H1 (cell line): ENCODE data around the gene IL4.

Experiments used
- CBX8 ChIP-seq: fragments of 300-800, 300-1000 bp; sonication (generic); IDR thresholded peaks from 2 replicates; pipeline ENCODE4 v1.7.1; 2016; ENCODE audit warnings: low read depth, low read length, borderline replicate concordance
- CHD1 ChIP-seq: IDR thresholded peaks from 2 replicates; pipeline ENCODE4 v1.6.1; 2012; ENCODE audit warnings: low read depth, low read length, improper control_type of control experiment
- EZH2 ChIP-seq: fragments of 200-600 bp; sonication (generic); IDR thresholded peaks from 2 replicates; pipeline ENCODE4 v1.7.1; 2012; ENCODE audit warnings: low read depth, mild to moderate bottlenecking, moderate library complexity, low read length, inconsistent platforms; ENCODE audit not compliant: severe bottlenecking
- GABPA ChIP-seq: IDR thresholded peaks from 2 replicates; pipeline ENCODE4 v1.6.1; 2011; ENCODE audit warnings: mild to moderate bottlenecking, low read length, moderate library complexity, borderline replicate concordance; ENCODE audit not compliant: insufficient read depth
- JUN ChIP-seq: IDR thresholded peaks from 2 replicates; pipeline ENCODE4 v1.6.1; 2011; ENCODE audit warnings: low read depth, mild to moderate bottlenecking, improper control_type of control experiment, low read length
- SP4 ChIP-seq: IDR thresholded peaks from 2 replicates; pipeline ENCODE4 v1.6.1; 2012; ENCODE audit warnings: low read length, inconsistent platforms
- SRF ChIP-seq: IDR thresholded peaks from 2 replicates; pipeline ENCODE4 v1.6.1; 2011; ENCODE audit warnings: mild to moderate bottlenecking, low read depth, low read length, moderate library complexity
- TAF1 ChIP-seq: IDR thresholded peaks from 2 replicates; pipeline ENCODE4 v1.6.1; 2011; ENCODE audit warnings: mild to moderate bottlenecking, low read depth, low read length
- TBP ChIP-seq: IDR thresholded peaks from 2 replicates; pipeline ENCODE4 v1.6.1; 2011; ENCODE audit warnings: low read depth, low read length, improper control_type of control experiment
- TF ChIP-seq, protein P1 (sequence below), 3 experiments: IDR thresholded peaks; 1 replicate in 2 of 3; 2 replicates in 1 of 3; pipeline versions ENCODE4 v1.5.1 to v1.6.1; 2011; ENCODE audit warnings: low read length in 3 of 3, mild to moderate bottlenecking in 3 of 3, inconsistent platforms in 2 of 3, low read depth in 1 of 3, moderate library complexity in 1 of 3; ENCODE audit not compliant: insufficient read depth in 1 of 3; ENCODE audit errors: control extremely low read depth in 1 of 3

DNA sequence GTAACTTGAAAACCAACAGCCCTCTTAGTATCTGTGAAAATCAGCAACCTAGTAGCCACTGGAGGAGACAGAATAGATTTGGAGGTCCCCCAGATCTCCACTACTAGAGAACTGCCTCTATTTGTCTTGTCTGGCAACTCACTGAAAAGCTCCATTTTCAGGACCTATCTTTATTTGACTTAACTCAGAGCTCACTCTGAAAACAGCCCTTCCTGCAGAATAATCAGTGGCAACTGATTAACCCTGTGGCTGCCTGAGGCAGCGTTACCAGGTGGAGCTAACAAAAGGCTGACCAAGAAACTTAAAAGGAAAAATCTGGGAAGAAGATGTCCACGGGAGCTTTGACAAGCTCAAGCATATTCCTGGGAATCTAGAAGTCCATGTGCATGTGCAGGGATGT, 26.3 kb upstream of the IL4 start:
- TF ChIP-seq, protein P1, sequence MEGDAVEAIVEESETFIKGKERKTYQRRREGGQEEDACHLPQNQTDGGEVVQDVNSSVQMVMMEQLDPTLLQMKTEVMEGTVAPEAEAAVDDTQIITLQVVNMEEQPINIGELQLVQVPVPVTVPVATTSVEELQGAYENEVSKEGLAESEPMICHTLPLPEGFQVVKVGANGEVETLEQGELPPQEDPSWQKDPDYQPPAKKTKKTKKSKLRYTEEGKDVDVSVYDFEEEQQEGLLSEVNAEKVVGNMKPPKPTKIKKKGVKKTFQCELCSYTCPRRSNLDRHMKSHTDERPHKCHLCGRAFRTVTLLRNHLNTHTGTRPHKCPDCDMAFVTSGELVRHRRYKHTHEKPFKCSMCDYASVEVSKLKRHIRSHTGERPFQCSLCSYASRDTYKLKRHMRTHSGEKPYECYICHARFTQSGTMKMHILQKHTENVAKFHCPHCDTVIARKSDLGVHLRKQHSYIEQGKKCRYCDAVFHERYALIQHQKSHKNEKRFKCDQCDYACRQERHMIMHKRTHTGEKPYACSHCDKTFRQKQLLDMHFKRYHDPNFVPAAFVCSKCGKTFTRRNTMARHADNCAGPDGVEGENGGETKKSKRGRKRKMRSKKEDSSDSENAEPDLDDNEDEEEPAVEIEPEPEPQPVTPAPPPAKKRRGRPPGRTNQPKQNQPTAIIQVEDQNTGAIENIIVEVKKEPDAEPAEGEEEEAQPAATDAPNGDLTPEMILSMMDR (IDR thresholded peaks at IDR 0.05; ENCODE audit: control extremely low read depth in 1 of 3, insufficient read depth in 1 of 3, low read depth in 1 of 3, low read length in 3 of 3): no peak
- no peak for TF ChIP-seq SRF
- TF ChIP-seq CHD1: no peak
- no peak for TF ChIP-seq JUN
- TF ChIP-seq EZH2: no peak
- TF ChIP-seq TBP: no peak
- no peak for TF ChIP-seq GABPA
- TF ChIP-seq TAF1: no peak
- TF ChIP-seq CBX8: no peak
- TF ChIP-seq SP4: no peak
